WI38 (cell line): Measurements from ENCODE around the gene LIX1L.
A peak's percentile ranks its signal among the peaks of the same experiment; 100 is the strongest.

Source experiments
- H3K4me3 ChIP-seq: 2 replicates; pipeline ENCODE4 v1.5.1; 2011; ENCODE audit warnings: low read depth, mild to moderate bottlenecking, control low read depth, low read length
- TF ChIP-seq, protein P1 (sequence below): IDR thresholded peaks from 2 replicates; pipeline ENCODE4 v1.5.1; 2012; ENCODE audit warnings: low read depth, mild to moderate bottlenecking, control low read depth, low read length

Gene LIX1L

DNA sequence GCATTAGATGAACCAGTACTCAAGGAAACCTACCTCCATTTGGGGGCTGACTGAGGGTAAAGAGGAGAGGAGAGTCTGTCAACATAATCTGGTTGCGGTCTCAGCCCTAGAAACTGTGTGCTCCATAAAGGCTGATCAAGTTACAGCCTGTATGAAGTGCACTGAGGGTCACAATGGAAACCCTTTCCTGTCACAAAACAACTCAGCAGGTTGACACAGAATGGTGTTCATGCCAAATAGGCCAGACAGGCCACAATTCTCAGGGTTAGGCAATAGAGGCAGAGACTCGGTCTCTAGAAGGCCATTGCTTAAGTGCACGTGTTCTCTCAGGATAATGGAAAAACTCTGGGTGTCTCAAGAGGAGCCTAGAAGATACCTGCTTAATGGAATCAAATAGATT lies 68.1 kb downstream of the LIX1L start:
- no peak overlapping the region for H3K4me3 ChIP-seq
- TF ChIP-seq, protein P1, sequence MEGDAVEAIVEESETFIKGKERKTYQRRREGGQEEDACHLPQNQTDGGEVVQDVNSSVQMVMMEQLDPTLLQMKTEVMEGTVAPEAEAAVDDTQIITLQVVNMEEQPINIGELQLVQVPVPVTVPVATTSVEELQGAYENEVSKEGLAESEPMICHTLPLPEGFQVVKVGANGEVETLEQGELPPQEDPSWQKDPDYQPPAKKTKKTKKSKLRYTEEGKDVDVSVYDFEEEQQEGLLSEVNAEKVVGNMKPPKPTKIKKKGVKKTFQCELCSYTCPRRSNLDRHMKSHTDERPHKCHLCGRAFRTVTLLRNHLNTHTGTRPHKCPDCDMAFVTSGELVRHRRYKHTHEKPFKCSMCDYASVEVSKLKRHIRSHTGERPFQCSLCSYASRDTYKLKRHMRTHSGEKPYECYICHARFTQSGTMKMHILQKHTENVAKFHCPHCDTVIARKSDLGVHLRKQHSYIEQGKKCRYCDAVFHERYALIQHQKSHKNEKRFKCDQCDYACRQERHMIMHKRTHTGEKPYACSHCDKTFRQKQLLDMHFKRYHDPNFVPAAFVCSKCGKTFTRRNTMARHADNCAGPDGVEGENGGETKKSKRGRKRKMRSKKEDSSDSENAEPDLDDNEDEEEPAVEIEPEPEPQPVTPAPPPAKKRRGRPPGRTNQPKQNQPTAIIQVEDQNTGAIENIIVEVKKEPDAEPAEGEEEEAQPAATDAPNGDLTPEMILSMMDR: no peak

DNA sequence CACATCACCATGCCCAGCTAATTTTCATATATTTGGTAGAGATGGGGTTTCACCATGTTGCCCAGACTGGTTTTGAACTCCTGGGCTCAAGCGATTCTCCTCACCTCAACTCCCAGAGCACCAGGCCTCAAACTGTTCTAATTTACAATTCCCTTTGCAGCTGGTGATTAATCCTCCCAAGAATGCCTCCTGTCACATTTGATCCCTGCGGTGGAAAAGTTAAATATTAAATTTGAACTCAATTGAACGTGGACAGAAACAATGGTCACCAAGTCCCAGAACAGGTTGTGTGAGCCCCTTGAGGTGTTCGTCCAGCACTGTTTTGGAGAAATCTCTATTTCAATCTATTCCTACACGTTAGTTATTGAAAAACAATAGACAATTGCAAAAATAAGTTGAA lies 70.2 kb downstream of the LIX1L start:
- TF ChIP-seq, protein P1: no peak
- H3K4me3 ChIP-seq: no peak overlapping the region

DNA sequence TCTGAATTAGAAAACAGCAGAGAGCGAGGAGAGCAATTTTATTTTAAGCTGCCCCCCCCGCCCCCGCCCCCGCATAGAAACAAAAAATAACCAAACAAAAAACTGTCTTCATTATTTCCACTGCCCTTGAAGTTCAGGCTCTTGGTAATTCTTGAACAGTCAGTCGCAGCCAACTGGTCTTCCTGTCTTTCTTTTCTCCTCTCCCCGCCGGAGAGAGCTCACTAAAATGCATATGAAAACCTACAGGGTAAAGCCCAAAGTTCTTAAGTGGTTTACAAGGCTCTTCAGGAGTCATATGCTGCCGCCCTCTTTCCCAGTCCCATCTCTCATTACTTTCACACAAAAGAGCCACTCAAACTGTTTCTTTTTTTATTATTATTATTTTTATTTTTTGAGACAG lies 71.0 kb downstream of the LIX1L start:
- no peak overlapping the region for H3K4me3 ChIP-seq
- TF ChIP-seq, protein P1: no peak

DNA sequence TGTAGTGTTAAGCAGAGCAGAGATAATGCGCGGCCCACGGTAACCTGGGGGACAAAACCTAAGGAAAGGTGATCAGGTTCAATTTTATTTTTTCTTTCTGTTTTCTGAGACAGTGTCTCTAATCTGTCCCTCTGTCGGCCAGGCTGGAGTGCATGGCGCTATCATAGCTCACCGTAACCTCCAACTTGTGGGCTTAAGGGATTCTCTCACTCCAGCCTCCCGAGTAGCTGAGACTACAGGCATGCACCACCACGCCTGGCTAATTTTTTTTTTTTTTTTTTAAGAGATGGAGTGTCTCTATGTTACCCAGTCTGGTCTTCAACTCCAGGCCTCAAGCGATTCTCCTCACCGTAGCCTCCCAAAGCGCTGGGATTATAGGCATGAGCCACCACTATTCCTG lies 71.4 kb downstream of the LIX1L start:
- H3K4me3 ChIP-seq: peak overlapping the region; percentile 75
- TF ChIP-seq, protein P1: no peak

DNA sequence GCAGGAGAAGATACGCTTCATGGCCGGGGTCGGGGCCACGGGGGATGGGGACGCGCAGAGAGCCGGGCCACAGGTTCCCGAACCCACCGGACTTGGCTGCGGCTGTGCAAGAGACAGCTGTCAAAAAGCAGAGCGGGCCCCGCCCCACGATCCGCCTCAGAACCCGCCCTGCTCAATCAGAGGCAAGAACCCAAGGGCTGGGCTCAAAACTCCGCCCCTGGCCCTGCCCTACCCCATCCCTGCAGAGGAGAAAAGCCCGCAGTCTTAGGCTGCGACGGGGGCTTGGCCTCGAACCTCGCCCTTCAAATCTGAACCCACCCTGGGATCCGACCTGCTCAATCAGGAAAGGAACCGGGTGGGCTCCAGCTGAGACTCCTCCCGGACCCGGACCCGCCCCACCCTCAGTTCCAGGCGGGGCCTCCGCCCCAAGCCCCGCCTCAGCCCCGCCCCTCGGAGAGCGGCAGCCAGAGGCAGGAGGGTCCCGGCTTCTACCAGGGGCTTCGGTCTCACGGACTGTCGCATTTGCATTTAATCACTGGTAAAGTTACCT lies 72.0 kb downstream of the LIX1L start, which contains the start of gene ANKRD35:
ANKRD35 (minus strand) TSS at position 129 of the 550 bp plus-strand sequence; CDS start at position 21, 108 bp downstream.
- peak within 1 kb of the TSS; percentile 75 for H3K4me3 ChIP-seq
- TF ChIP-seq, protein P1: no peak

DNA sequence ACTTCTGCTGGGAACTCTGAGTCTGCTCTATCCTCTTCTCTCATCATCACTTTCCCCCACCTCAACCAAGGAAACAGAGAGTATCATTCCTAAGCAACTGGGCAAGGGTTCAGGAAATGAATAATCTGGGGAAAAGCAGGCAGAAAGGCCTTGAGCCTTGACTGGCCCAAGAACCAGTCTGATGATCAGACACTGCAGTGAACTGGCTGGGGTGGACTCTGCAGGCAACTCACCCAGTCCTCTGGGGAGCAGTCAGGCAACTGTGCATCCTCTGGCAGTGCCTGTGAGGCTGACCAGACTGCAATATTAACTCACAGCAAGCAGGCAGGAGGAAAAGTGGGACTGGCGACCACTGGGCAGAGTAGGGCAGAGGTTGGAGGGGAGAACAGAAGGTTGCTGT lies 73.1 kb downstream of the LIX1L start:
- no peak overlapping the region for H3K4me3 ChIP-seq
- TF ChIP-seq, protein P1: no peak
